Measurements from ENCODE around the gene HAO2. TPM values are rescaled to one million over a fixed set of nuclear protein-coding genes. Genes with fewer than 3 reads are reported as not detected.

The HAO2 gene
- total and polyA plus RNA-seq, 5 donors from 2014 or later: not detected

- H3K27me3 ChIP-seq (ENCODE audit: control insufficient read depth, insufficient read depth, low read length): no peaks in the 10 kb centered on the region
- H3K9me3 Mint-ChIP-seq: peaks cover 0 to 13% (median 0%) of the 10 kb centered on the region in 7 donors
- DNase-seq (no peak), ATAC-seq (ENCODE audit: low read depth in 2 of 2) (no peak)
- no peak overlapping the region for H3K27ac Mint-ChIP-seq
- no peaks in the 10 kb centered on the region for H3K4me1 Mint-ChIP-seq
- no peaks in the 10 kb centered on the region for H3K4me1 ChIP-seq (ENCODE audit: control insufficient read depth, insufficient read depth, low read length, poor library complexity, severe bottlenecking)
- peaks cover 4% of the 10 kb centered on the region for H3K27me3 Mint-ChIP-seq
- H3K27ac ChIP-seq (ENCODE audit: insufficient read depth, low read length, poor library complexity, severe bottlenecking): no peak overlapping the region
- H3K9me3 ChIP-seq (ENCODE audit: control insufficient read depth in 2 of 2, low read length in 2 of 2): no peaks in the 10 kb centered on the region
- no peak overlapping the region for H3K4me3 ChIP-seq (ENCODE audit: low read depth, low read length)
- H3K4me3 Mint-ChIP-seq: no peak overlapping the region
- H3K36me3 ChIP-seq (ENCODE audit: control insufficient read depth, insufficient read depth, low read length): no peaks in the 10 kb centered on the region
- no peaks in the 10 kb centered on the region for H3K36me3 Mint-ChIP-seq
Observed at GRCh38 chr1:119428991-119429390, 60.4 kb downstream of the HAO2 start.

- Histone ChIP-seq H3K27me3 (ENCODE audit: control insufficient read depth, insufficient read depth, low read length) (no peaks in the 10 kb centered on the region), H3K27ac (ENCODE audit: insufficient read depth, low read length, poor library complexity, severe bottlenecking) (no peak overlapping the region), H3K4me3 (ENCODE audit: low read depth, low read length) (no peak overlapping the region), H3K4me1 (ENCODE audit: control insufficient read depth, insufficient read depth, low read length, poor library complexity, severe bottlenecking) (no peaks in the 10 kb centered on the region), H3K36me3 (ENCODE audit: control insufficient read depth, insufficient read depth, low read length) (no peaks in the 10 kb centered on the region), H3K9me3 (ENCODE audit: control insufficient read depth in 2 of 2, low read length in 2 of 2) (no peaks in the 10 kb centered on the region)
- Mint-ChIP-seq H3K4me3 (no peak overlapping the region), H3K4me1 (no peaks in the 10 kb centered on the region), H3K27me3 (peaks cover 4% of the 10 kb centered on the region), H3K9me3 (peaks cover 0 to 13% (median 0%) of the 10 kb centered on the region in 7 donors), H3K36me3 (no peaks in the 10 kb centered on the region), H3K27ac (no peak overlapping the region)
- ATAC-seq (ENCODE audit: low read depth in 2 of 2) (no peak), DNase-seq (no peak)
Observed at GRCh38 chr1:119429687-119430086, 61.1 kb downstream of the HAO2 start.

DNA sequence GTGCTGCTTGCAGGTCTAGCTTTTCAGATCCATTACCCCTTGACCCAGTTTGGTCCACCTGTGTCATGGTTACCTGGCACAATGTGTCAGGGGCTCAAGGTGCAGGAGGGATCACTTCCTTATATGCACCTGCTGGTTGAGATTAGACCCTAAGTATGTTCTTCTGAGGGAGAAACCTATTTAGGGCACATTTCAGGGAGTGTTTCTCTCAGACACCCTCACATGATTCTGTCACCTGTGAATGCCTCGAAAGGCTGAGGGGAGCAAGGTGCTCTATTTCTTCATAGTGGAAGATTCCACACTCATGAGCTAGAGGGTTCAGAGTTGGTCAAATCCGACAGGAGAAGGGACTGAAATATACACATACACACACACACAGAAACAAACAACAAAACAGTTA, 61.9 kb downstream of the HAO2 start:
- H3K9me3 Mint-ChIP-seq: peaks cover 0 to 13% (median 0%) of the 10 kb centered on the region in 7 donors
- Histone ChIP-seq H3K4me1 (ENCODE audit: control insufficient read depth, insufficient read depth, low read length, poor library complexity, severe bottlenecking) (no peaks in the 10 kb centered on the region), H3K36me3 (ENCODE audit: control insufficient read depth, insufficient read depth, low read length) (no peaks in the 10 kb centered on the region), H3K9me3 (ENCODE audit: control insufficient read depth in 2 of 2, low read length in 2 of 2) (no peaks in the 10 kb centered on the region), H3K4me3 (ENCODE audit: low read depth, low read length) (no peak overlapping the region), H3K27ac (ENCODE audit: insufficient read depth, low read length, poor library complexity, severe bottlenecking) (no peak overlapping the region), H3K27me3 (ENCODE audit: control insufficient read depth, insufficient read depth, low read length) (no peaks in the 10 kb centered on the region)
- no peak overlapping the region for H3K4me3 Mint-ChIP-seq
- no peak overlapping the region for H3K27ac Mint-ChIP-seq
- no peaks in the 10 kb centered on the region for H3K36me3 Mint-ChIP-seq
- DNase-seq (no peak), ATAC-seq (ENCODE audit: low read depth in 2 of 2) (no peak)
- peaks cover 4% of the 10 kb centered on the region for H3K27me3 Mint-ChIP-seq
- no peaks in the 10 kb centered on the region for H3K4me1 Mint-ChIP-seq

DNA sequence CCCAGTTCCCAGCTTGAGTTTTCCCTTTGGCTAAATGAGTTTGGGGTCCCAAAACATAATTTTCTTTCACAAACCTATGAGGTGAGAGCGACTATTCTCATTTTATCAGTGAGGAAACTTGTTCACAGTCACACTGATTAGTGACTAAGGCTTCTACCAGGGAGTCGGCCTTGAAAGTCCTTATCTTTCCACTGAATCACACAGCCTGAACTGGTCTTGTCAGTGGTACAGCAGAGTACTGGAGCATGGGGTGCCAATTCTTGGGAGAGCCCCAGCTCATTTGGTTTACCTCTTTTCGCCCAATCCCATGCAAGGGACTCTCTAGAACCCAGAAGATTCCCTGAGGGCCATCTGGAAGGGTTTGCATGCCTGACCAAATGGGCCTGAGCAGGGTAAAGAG, 63.3 kb downstream of the HAO2 start:
- Histone ChIP-seq H3K4me3 (ENCODE audit: low read depth, low read length) (no peak overlapping the region), H3K27me3 (ENCODE audit: control insufficient read depth, insufficient read depth, low read length) (no peaks in the 10 kb centered on the region), H3K27ac (ENCODE audit: insufficient read depth, low read length, poor library complexity, severe bottlenecking) (no peak overlapping the region), H3K9me3 (ENCODE audit: control insufficient read depth in 2 of 2, low read length in 2 of 2) (no peaks in the 10 kb centered on the region), H3K36me3 (ENCODE audit: control insufficient read depth, insufficient read depth, low read length) (no peaks in the 10 kb centered on the region), H3K4me1 (ENCODE audit: control insufficient read depth, insufficient read depth, low read length, poor library complexity, severe bottlenecking) (no peaks in the 10 kb centered on the region)
- Mint-ChIP-seq H3K27me3 (peaks cover 4% of the 10 kb centered on the region), H3K36me3 (no peaks in the 10 kb centered on the region), H3K4me1 (no peaks in the 10 kb centered on the region), H3K27ac (no peak overlapping the region), H3K9me3 (peaks cover 0 to 11% (median 0%) of the 10 kb centered on the region in 7 donors), H3K4me3 (no peak overlapping the region)
- ATAC-seq (ENCODE audit: low read depth in 2 of 2) (no peak), DNase-seq (no peak)

- H3K27me3 Mint-ChIP-seq: peaks cover 4% of the 10 kb centered on the region
- Histone ChIP-seq H3K36me3 (ENCODE audit: control insufficient read depth, insufficient read depth, low read length) (no peaks in the 10 kb centered on the region), H3K4me1 (ENCODE audit: control insufficient read depth, insufficient read depth, low read length, poor library complexity, severe bottlenecking) (no peaks in the 10 kb centered on the region), H3K27ac (ENCODE audit: insufficient read depth, low read length, poor library complexity, severe bottlenecking) (no peak overlapping the region), H3K27me3 (ENCODE audit: control insufficient read depth, insufficient read depth, low read length) (no peaks in the 10 kb centered on the region), H3K9me3 (ENCODE audit: control insufficient read depth in 2 of 2, low read length in 2 of 2) (no peaks in the 10 kb centered on the region), H3K4me3 (ENCODE audit: low read depth, low read length) (no peak overlapping the region)
- H3K4me3 Mint-ChIP-seq: no peak overlapping the region
- no peaks in the 10 kb centered on the region for H3K36me3 Mint-ChIP-seq
- H3K27ac Mint-ChIP-seq: no peak overlapping the region
- no peaks in the 10 kb centered on the region for H3K4me1 Mint-ChIP-seq
- peaks cover 0 to 4% (median 0%) of the 10 kb centered on the region in 7 donors for H3K9me3 Mint-ChIP-seq
- ATAC-seq (ENCODE audit: low read depth in 2 of 2) (no peak), DNase-seq (no peak)
Observed at GRCh38 chr1:119435052-119435451, 66.5 kb downstream of the HAO2 start.

DNA sequence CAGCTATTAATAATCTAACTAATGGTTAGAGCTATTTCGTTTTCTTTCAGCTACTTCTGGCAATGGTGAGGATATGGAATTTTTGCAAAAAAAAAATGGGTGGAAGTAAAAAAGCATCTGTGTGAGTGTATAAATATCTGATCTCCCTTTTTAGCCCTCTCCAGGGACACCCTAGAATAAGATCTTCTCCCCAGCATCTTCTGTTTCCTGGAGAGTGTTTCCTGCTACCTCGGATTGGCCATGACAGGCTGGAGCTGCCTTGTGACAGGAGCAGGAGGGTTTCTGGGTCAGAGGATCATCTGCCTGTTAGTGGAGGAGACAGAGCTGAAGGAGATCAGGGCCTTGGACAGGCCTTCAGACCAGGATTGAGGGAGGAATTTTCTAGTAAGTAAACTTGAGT, 70.2 kb downstream of the HAO2 start:
- H3K36me3 Mint-ChIP-seq: no peaks in the 10 kb centered on the region
- Histone ChIP-seq H3K4me1 (ENCODE audit: control insufficient read depth, insufficient read depth, low read length, poor library complexity, severe bottlenecking) (no peaks in the 10 kb centered on the region), H3K9me3 (ENCODE audit: control insufficient read depth in 2 of 2, low read length in 2 of 2) (no peaks in the 10 kb centered on the region), H3K27ac (ENCODE audit: insufficient read depth, low read length, poor library complexity, severe bottlenecking) (no peak overlapping the region), H3K4me3 (ENCODE audit: low read depth, low read length) (no peak overlapping the region), H3K27me3 (ENCODE audit: control insufficient read depth, insufficient read depth, low read length) (no peaks in the 10 kb centered on the region), H3K36me3 (ENCODE audit: control insufficient read depth, insufficient read depth, low read length) (no peaks in the 10 kb centered on the region)
- no peak overlapping the region for H3K4me3 Mint-ChIP-seq
- ATAC-seq (ENCODE audit: low read depth in 2 of 2) (no peak), DNase-seq (no peak)
- H3K9me3 Mint-ChIP-seq: peaks cover 0 to 1% (median 0%) of the 10 kb centered on the region in 7 donors
- no peak overlapping the region for H3K27ac Mint-ChIP-seq
- H3K27me3 Mint-ChIP-seq: no peaks in the 10 kb centered on the region
- H3K4me1 Mint-ChIP-seq: no peaks in the 10 kb centered on the region

- no peaks in the 10 kb centered on the region for H3K9me3 ChIP-seq (ENCODE audit: control insufficient read depth in 2 of 2, low read length in 2 of 2)
- no peak overlapping the region for H3K4me3 ChIP-seq (ENCODE audit: low read depth, low read length)
- H3K4me1 ChIP-seq (ENCODE audit: control insufficient read depth, insufficient read depth, low read length, poor library complexity, severe bottlenecking): no peaks in the 10 kb centered on the region
- H3K36me3 ChIP-seq (ENCODE audit: control insufficient read depth, insufficient read depth, low read length): no peaks in the 10 kb centered on the region
- no peaks in the 10 kb centered on the region for H3K4me1 Mint-ChIP-seq
- H3K27ac ChIP-seq (ENCODE audit: insufficient read depth, low read length, poor library complexity, severe bottlenecking): no peak overlapping the region
- H3K4me3 Mint-ChIP-seq: no peak overlapping the region
- H3K27ac Mint-ChIP-seq: no peak overlapping the region
- DNase-seq (no peak), ATAC-seq (ENCODE audit: low read depth in 2 of 2) (no peak)
- no peaks in the 10 kb centered on the region for H3K27me3 ChIP-seq (ENCODE audit: control insufficient read depth, insufficient read depth, low read length)
- H3K9me3 Mint-ChIP-seq: peaks cover 0 to 1% (median 0%) of the 10 kb centered on the region in 7 donors
- H3K27me3 Mint-ChIP-seq: no peaks in the 10 kb centered on the region
- no peaks in the 10 kb centered on the region for H3K36me3 Mint-ChIP-seq
Observed at GRCh38 chr1:119440721-119441307, 72.2 kb downstream of the HAO2 start.

DNA sequence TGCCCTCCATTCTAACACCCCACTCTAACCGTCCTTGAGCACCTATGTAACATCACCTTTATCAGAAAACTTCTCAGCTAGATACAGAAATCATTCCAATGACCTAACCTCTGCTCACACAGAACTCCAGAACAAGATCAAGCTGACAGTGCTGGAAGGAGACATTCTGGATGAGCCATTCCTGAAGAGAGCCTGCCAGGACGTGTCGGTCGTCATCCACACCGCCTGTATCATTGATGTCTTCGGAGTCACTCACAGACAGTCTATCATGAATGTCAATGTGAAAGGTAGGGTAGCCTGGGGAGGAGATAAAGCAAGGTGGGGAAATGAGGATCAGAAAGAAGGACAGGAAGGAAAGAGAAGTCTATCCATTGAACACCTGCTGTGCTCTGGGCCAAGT, 74.2 kb downstream of the HAO2 start:
- Mint-ChIP-seq H3K4me1 (no peaks in the 10 kb centered on the region), H3K27ac (no peak overlapping the region), H3K36me3 (no peaks in the 10 kb centered on the region), H3K4me3 (no peak overlapping the region), H3K9me3 (peaks cover 0 to 1% (median 0%) of the 10 kb centered on the region in 7 donors), H3K27me3 (no peaks in the 10 kb centered on the region)
- no peaks in the 10 kb centered on the region for H3K36me3 ChIP-seq (ENCODE audit: control insufficient read depth, insufficient read depth, low read length)
- DNase-seq (no peak), ATAC-seq (ENCODE audit: low read depth in 2 of 2) (no peak)
- no peaks in the 10 kb centered on the region for H3K4me1 ChIP-seq (ENCODE audit: control insufficient read depth, insufficient read depth, low read length, poor library complexity, severe bottlenecking)
- H3K27me3 ChIP-seq (ENCODE audit: control insufficient read depth, insufficient read depth, low read length): no peaks in the 10 kb centered on the region
- H3K27ac ChIP-seq (ENCODE audit: insufficient read depth, low read length, poor library complexity, severe bottlenecking): no peak overlapping the region
- no peaks in the 10 kb centered on the region for H3K9me3 ChIP-seq (ENCODE audit: control insufficient read depth in 2 of 2, low read length in 2 of 2)
- no peak overlapping the region for H3K4me3 ChIP-seq (ENCODE audit: low read depth, low read length)
